GM12865 (cell line): ENCODE data around the gene GDF10.

Source experiments
- DNase-seq: peaks from one replicate; pipeline ENCODE4 v3.0.0; 2010; ENCODE audit warnings: low read depth
- H3K4me3 ChIP-seq: 2 replicates; pipeline ENCODE4 v1.5.1; 2011; ENCODE audit warnings: mild to moderate bottlenecking, low read depth, low read length, control low read depth
- CTCF ChIP-seq: IDR thresholded peaks from 2 replicates; pipeline ENCODE4 v1.5.1; 2011; ENCODE audit warnings: low read length, control low read depth, low read depth, inconsistent platforms; ENCODE audit not compliant: insufficient read depth; ENCODE audit errors: missing control alignments

GDF10 gene

GRCh38 chr10:47299611-47300428 lies at the start of gene GDF10:
Gene GDF10, plus strand, starts transcription at chr10:47300197. Its CDS starts 455 bp downstream, at chr10:47300652.
- no peak for DNase-seq
- TF ChIP-seq CTCF, result no peak
- H3K4me3 ChIP-seq, result no peak within 1 kb of the TSS

GRCh38 chr10:47252093-47252780 lies 47.8 kb upstream of the GDF10 start:
- no peak overlapping the region for H3K4me3 ChIP-seq
- TF ChIP-seq CTCF, result no peak
- no peak for DNase-seq

GRCh38 chr10:47253030-47253637 lies 46.9 kb upstream of the GDF10 start:
- DNase-seq, result no peak
- TF ChIP-seq CTCF, result no peak
- no peak overlapping the region for H3K4me3 ChIP-seq

GRCh38 chr10:47253651-47254375 lies 46.2 kb upstream of the GDF10 start:
- TF ChIP-seq CTCF, result no peak

GRCh38 chr10:47254611-47255010 lies 45.4 kb upstream of the GDF10 start:
- no peak overlapping the region for H3K4me3 ChIP-seq
- TF ChIP-seq CTCF, result no peak
- DNase-seq, result no peak

More at GRCh38 chr10:47253651-47254375, 46.2 kb upstream of the GDF10 start:
- H3K4me3 ChIP-seq, result no peak overlapping the region
- DNase-seq, result no peak

- H3K4me3 ChIP-seq, result no peak overlapping the region
- no peak for TF ChIP-seq CTCF
- DNase-seq, result no peak
These were observed 44.8 kb upstream of the GDF10 start for GRCh38 chr10:47255033-47255813.
